Upper lobe of left lung (tissue), 6 donors: Measurements from ENCODE around the gene GSTM2. TPM values are rescaled to one million over a fixed set of nuclear protein-coding genes. Genes with fewer than 3 reads are reported as not detected.
A peak's percentile ranks its signal among the peaks of the same experiment; 100 is the strongest.

Source experiments
- ATAC-seq, 2 donors: fragments of 200-7000 bp; cut with Tn5 transposase; one replicate each; pipeline ENCODE4 v1.9.1; 2022; ENCODE audit warnings: mild to moderate bottlenecking in 2 of 2, moderate library complexity in 2 of 2; ENCODE audit not compliant: low FRiP score in 2 of 2
- DNase-seq, 2 donors: peaks; one replicate each; pipeline ENCODE4 v3.0.0-alpha.2; 2019 to 2020
- H3K27ac ChIP-seq, 4 donors: fragments of 200-600 bp; sonication (generic); one replicate each; pipeline ENCODE4 v1.5.1; 2016 to 2019
- H3K27me3 ChIP-seq, 4 donors: fragments of 200-600 bp; sonication (generic); one replicate each; pipeline ENCODE4 v1.5.1; 2017 to 2019
- H3K36me3 ChIP-seq, 4 donors: fragments of 200-600 bp; sonication (generic); one replicate each; pipeline ENCODE4 v1.5.1; 2016 to 2019
- H3K4me1 ChIP-seq, 4 donors: fragments of 200-600 bp; sonication (generic); one replicate each; pipeline ENCODE4 v1.5.1; 2018 to 2019
- H3K4me3 ChIP-seq, 4 donors: fragments of 200-600 bp; sonication (generic); one replicate each; pipeline ENCODE4 v1.5.1; 2017 to 2019; ENCODE audit warnings: mild to moderate bottlenecking in 2 of 4, moderate library complexity in 1 of 4
- H3K9me3 ChIP-seq, 4 donors: fragments of 200-600 bp; sonication (generic); one replicate each; pipeline ENCODE4 v1.5.1; 2018 to 2019
- EP300 ChIP-seq, 4 donors: sonication (generic); formaldehyde crosslinking; IDR thresholded peaks; one replicate each; pipeline ENCODE4 v1.5.1; 2017; ENCODE audit warnings: antibody characterized with exemption in 4 of 4, control low read depth in 2 of 4
- POLR2A ChIP-seq, 4 donors: fragments of 450-650 bp; IDR thresholded peaks; one replicate each; pipeline ENCODE4 v1.5.1; 2016 to 2017; ENCODE audit warnings: antibody characterized with exemption in 4 of 4, mild to moderate bottlenecking in 2 of 4
- POLR2AphosphoS5 ChIP-seq, 2 donors: sonication (generic); formaldehyde crosslinking; IDR thresholded peaks; one replicate each; pipeline ENCODE4 v1.5.1; 2017; ENCODE audit warnings: antibody characterized with exemption in 2 of 2
- WGBS, 2 donors: methylation state at CpG; one replicate each; pipeline ENCODE4 v1.1.5; 2017 to 2018; 5-methylcytosine and 5-hydroxymethylcytosine counted together
- total RNA-seq, 6 donors: library from RNA; depleted of rRNA in 4 of 6; stranded (reverse); fragments of >200 nt in 4 of 6; gene quantifications; one replicate each; pipeline versions ENCODE4 v1.1.0 to v1.2.1, GENCODE V29; 2016 to 2021
- TF ChIP-seq, protein P1 (sequence below), 6 experiments: fragments of 450-650 bp in 4 of 6; fragments of 200-600 bp in 2 of 6; sonication (generic) in 2 of 6; IDR thresholded peaks; one replicate each; pipeline ENCODE4 v1.5.1; 2016 to 2019; ENCODE audit warnings: antibody characterized with exemption in 6 of 6
- donor health status: DM: no; HTN: no; CAD: no; lungs with moderate emphysema.
- donor health status: DM: no; HTN: yes; CAD: no; lungs with severe emphysema.

The GSTM2 gene
- total RNA-seq, 6 donors from 2014 or later, result 19.0 to 263 (median 31.6) TPM

DNA sequence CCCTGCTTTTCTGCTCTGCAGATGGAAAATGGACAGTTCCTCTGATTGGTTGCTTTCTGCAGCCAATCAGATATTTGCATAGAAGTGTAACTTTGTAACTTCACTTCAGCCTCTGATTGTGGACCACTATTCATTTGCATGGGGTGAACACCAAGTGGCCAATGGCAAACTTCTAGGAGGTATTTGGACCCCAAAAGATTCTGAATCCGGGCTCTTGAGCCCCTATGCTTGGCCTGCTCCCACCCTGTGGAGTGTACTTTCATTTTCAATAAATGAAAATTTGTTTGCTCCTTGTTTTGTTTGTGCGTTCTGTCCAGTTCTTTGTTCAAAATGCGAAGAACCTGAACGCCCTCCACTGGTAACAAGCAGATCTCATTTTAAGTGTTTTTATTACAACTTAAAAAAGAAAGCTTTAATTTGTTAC, 18.4 kb upstream of the GSTM2 start:
- no peak overlapping the region for H3K27ac ChIP-seq
- WGBS, 2 donors, result 69 to 72% methylated on average over 4 of the region's 4 CpGs
- DNase-seq (no peak), ATAC-seq (peak in 1 of 2 donors; percentile 61)
- H3K9me3 ChIP-seq, result no peaks in the 10 kb centered on the region
- peak overlapping the region in 1 of 4 donors; percentile 24 for H3K4me3 ChIP-seq
- H3K4me1 ChIP-seq, result no peaks in the 10 kb centered on the region
- H3K27me3 ChIP-seq, result no peaks in the 10 kb centered on the region
- no peak for TF ChIP-seq EP300 (IDR thresholded peaks at IDR 0.05)
- TF ChIP-seq POLR2A (IDR thresholded peaks at IDR 0.05), result no peak
- TF ChIP-seq POLR2AphosphoS5 (IDR thresholded peaks at IDR 0.05), result no peak
- TF ChIP-seq, protein P1, sequence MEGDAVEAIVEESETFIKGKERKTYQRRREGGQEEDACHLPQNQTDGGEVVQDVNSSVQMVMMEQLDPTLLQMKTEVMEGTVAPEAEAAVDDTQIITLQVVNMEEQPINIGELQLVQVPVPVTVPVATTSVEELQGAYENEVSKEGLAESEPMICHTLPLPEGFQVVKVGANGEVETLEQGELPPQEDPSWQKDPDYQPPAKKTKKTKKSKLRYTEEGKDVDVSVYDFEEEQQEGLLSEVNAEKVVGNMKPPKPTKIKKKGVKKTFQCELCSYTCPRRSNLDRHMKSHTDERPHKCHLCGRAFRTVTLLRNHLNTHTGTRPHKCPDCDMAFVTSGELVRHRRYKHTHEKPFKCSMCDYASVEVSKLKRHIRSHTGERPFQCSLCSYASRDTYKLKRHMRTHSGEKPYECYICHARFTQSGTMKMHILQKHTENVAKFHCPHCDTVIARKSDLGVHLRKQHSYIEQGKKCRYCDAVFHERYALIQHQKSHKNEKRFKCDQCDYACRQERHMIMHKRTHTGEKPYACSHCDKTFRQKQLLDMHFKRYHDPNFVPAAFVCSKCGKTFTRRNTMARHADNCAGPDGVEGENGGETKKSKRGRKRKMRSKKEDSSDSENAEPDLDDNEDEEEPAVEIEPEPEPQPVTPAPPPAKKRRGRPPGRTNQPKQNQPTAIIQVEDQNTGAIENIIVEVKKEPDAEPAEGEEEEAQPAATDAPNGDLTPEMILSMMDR (IDR thresholded peaks at IDR 0.05), result peak in 1 of 6 experiments; percentile 9
- no peaks in the 10 kb centered on the region for H3K36me3 ChIP-seq

DNA sequence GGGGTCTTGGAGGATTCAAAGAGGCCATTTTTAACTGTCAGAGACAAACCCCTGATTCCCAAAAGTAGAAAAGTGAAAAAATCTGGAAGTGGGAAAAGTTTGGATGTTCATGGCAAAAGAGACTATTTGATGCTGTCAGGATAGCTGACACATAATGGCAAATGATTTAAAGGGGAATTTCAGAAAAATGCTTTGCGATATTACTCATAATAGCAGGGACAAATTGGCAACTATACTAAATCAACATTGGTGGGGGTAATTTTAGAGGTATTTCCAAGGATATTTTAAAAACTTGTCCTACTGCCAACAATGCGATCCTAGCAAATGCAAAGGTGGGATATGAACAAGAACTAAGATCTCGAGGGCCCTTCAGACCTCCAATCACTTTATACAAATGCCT, 17.2 kb upstream of the GSTM2 start:
- DNase-seq (no peak), ATAC-seq (no peak)
- no peaks in the 10 kb centered on the region for H3K36me3 ChIP-seq
- H3K27me3 ChIP-seq, result no peaks in the 10 kb centered on the region
- H3K9me3 ChIP-seq, result no peaks in the 10 kb centered on the region
- no peak overlapping the region for H3K4me3 ChIP-seq
- 74 to 81% methylated on average over 3 of the region's 3 CpGs for WGBS, 2 donors
- H3K4me1 ChIP-seq, result peaks cover 6 to 9% (median 6%) of the 10 kb centered on the region in 4 donors
- TF ChIP-seq POLR2AphosphoS5 (IDR thresholded peaks at IDR 0.05) (no peak), POLR2A (IDR thresholded peaks at IDR 0.05) (no peak), EP300 (IDR thresholded peaks at IDR 0.05) (no peak)
- TF ChIP-seq, protein P1 (IDR thresholded peaks at IDR 0.05), result no peak
- H3K27ac ChIP-seq, result no peak overlapping the region

DNA sequence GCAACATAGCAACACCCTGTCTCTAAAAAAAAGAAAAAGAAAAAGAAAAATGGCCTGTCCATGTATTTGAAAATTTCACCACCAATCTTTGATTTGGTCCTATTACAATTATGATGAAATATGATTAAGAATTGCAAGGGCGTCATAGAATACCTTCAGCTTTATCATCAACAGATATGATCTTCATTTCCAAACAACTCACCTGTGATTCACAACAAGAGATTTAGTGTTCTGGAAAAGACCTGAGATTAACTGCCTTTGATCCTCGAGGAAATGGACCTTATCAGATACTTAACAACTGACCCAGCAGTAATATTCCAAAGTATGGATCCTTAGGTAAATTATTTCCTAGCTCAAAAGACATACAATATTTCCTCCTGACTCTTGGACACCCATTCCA, 15.5 kb upstream of the GSTM2 start:
- Histone ChIP-seq H3K27ac (no peak overlapping the region), H3K4me1 (peaks cover 6 to 15% (median 12%) of the 10 kb centered on the region in 4 donors), H3K4me3 (no peak overlapping the region), H3K27me3 (no peaks in the 10 kb centered on the region), H3K36me3 (no peaks in the 10 kb centered on the region), H3K9me3 (no peaks in the 10 kb centered on the region)
- TF ChIP-seq EP300 (IDR thresholded peaks at IDR 0.05) (no peak), POLR2AphosphoS5 (IDR thresholded peaks at IDR 0.05) (no peak), POLR2A (IDR thresholded peaks at IDR 0.05) (no peak)
- TF ChIP-seq, protein P1 (IDR thresholded peaks at IDR 0.05), result no peak
- DNase-seq, result no peak
- ATAC-seq, result no peak
- 77 to 78% methylated on average over 2 of the region's 2 CpGs for WGBS, 2 donors

DNA sequence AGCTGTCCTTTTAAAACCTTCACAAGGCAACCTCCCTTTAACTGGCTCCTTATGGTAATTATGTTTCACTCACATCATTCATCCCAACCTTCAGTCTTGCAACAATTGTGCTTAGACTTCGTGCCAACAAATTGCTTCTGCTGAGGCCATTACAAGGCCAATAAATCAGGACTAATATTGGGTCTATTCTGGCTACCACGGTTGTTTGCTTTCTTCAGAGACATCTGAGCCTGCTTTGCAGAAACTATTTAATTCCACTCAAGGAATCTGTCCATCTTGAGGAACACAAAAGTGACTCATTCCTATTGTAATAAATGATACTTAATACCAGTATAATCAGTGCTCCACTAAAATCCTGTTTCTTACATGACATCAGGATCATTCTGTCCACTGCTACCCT, 14.6 kb upstream of the GSTM2 start:
- Histone ChIP-seq H3K27me3 (no peaks in the 10 kb centered on the region), H3K4me3 (no peak overlapping the region), H3K27ac (no peak overlapping the region), H3K9me3 (no peaks in the 10 kb centered on the region), H3K36me3 (no peaks in the 10 kb centered on the region), H3K4me1 (peaks cover 6 to 15% (median 12%) of the 10 kb centered on the region in 4 donors)
- DNase-seq, result no peak
- no peak for ATAC-seq
- TF ChIP-seq EP300 (IDR thresholded peaks at IDR 0.05) (no peak), POLR2AphosphoS5 (IDR thresholded peaks at IDR 0.05) (no peak), POLR2A (IDR thresholded peaks at IDR 0.05) (no peak)
- TF ChIP-seq, protein P1 (IDR thresholded peaks at IDR 0.05), result no peak
- WGBS, 2 donors, result 59 to 67% methylated on average over 2 of the region's 2 CpGs

DNA sequence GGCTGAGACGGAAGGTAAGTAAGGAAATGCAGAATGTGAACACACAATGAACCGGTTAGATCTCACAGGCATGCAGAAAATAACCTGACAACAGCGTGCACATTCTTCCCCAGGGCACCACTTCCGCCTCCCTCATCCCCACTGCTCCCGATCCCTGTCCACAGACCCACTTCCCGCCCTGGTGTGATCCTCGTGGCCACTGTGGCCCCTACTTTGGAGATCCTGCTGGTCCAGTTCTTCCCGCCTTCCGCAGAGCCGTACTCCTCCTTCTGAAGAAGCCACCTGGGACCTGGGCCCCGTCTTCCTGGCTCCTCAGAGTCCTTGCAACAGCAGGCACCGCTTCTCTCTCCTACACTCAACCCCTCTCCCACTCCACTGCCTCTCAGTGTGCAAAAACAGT, 13.3 kb upstream of the GSTM2 start:
- Histone ChIP-seq H3K27ac (no peak overlapping the region), H3K36me3 (peaks cover 0 to 4% (median 0%) of the 10 kb centered on the region in 4 donors), H3K27me3 (no peaks in the 10 kb centered on the region), H3K9me3 (no peaks in the 10 kb centered on the region), H3K4me3 (no peak overlapping the region), H3K4me1 (peaks cover 6 to 15% (median 12%) of the 10 kb centered on the region in 4 donors)
- no peak for TF ChIP-seq POLR2AphosphoS5 (IDR thresholded peaks at IDR 0.05)
- TF ChIP-seq, protein P1 (IDR thresholded peaks at IDR 0.05), result no peak
- TF ChIP-seq POLR2A (IDR thresholded peaks at IDR 0.05), result no peak
- no peak for TF ChIP-seq EP300 (IDR thresholded peaks at IDR 0.05)
- DNase-seq (no peak), ATAC-seq (no peak)
- 86 to 92% methylated on average over 12 of the region's 12 CpGs for WGBS, 2 donors
